Stimulated activated CD4-positive, alpha-beta T cell treated with anti-CD3 and anti-CD28 coated beads, Interleukin-1b, Interleukin-23, amount 100 ng/mL, for 4 hours (primary cell): ENCODE measurements around the gene CAMTA1.
"Not testable (repeated sequence)": the region's sequence is repeated elsewhere in the genome, so short reads cannot be mapped to it uniquely, and the experiment has no call there.

Experiments used
- DNase-seq, 2 donors: peaks; one replicate each; pipeline ENCODE4 v3.0.0-alpha.2; 2020; ENCODE audit warnings: low read depth in 2 of 2

The CAMTA1 gene

GRCh38 chr1:6810146-6810734 is 25.0 kb downstream of the CAMTA1 start:
- DNase-seq, result not testable (repeated sequence)

GRCh38 chr1:6811583-6811982 is 26.3 kb downstream of the CAMTA1 start:
- DNase-seq, result no peak

GRCh38 chr1:6813165-6813564 is 27.9 kb downstream of the CAMTA1 start:
- DNase-seq, result no peak

GRCh38 chr1:6815726-6816125 is 30.5 kb downstream of the CAMTA1 start:
- no peak for DNase-seq

- DNase-seq, result no peak
Observed at GRCh38 chr1:6819246-6820040, 34.2 kb downstream of the CAMTA1 start.

GRCh38 chr1:6820899-6821298 is 35.6 kb downstream of the CAMTA1 start:
- no peak for DNase-seq

GRCh38 chr1:6822530-6823359 is 37.5 kb downstream of the CAMTA1 start:
- no peak for DNase-seq

GRCh38 chr1:6823793-6824192 is 38.5 kb downstream of the CAMTA1 start:
- DNase-seq, result no peak

GRCh38 chr1:6824665-6825368 is 39.6 kb downstream of the CAMTA1 start:
- DNase-seq, result no peak

- DNase-seq, result no peak
Observed at GRCh38 chr1:6825828-6826227, 40.6 kb downstream of the CAMTA1 start.

GRCh38 chr1:6827079-6827478 is 41.8 kb downstream of the CAMTA1 start:
- no peak for DNase-seq

- no peak for DNase-seq
Observed at GRCh38 chr1:6827630-6828165, 42.4 kb downstream of the CAMTA1 start.

- no peak for DNase-seq
Observed at GRCh38 chr1:6831366-6831765, 46.1 kb downstream of the CAMTA1 start.

- DNase-seq, result not testable (repeated sequence)
Observed at GRCh38 chr1:6832006-6832405, 46.8 kb downstream of the CAMTA1 start.

GRCh38 chr1:6832531-6833188 is 47.4 kb downstream of the CAMTA1 start:
- no peak for DNase-seq

- no peak for DNase-seq
Observed at GRCh38 chr1:6833804-6834203, 48.5 kb downstream of the CAMTA1 start.

GRCh38 chr1:6834366-6834765 is 49.1 kb downstream of the CAMTA1 start:
- DNase-seq, result no peak

- DNase-seq, result no peak
Observed at GRCh38 chr1:6835139-6835538, 49.9 kb downstream of the CAMTA1 start.

GRCh38 chr1:6842301-6842700 is 57.0 kb downstream of the CAMTA1 start:
- no peak for DNase-seq

GRCh38 chr1:6845786-6846185 is 60.5 kb downstream of the CAMTA1 start:
- DNase-seq, result not testable (repeated sequence)

- no peak for DNase-seq
Observed at GRCh38 chr1:6848816-6849215, 63.6 kb downstream of the CAMTA1 start.
